ENCODE results near the gene SH3BP5. TPM values are rescaled to one million over a fixed set of nuclear protein-coding genes. Genes with fewer than 3 reads are reported as not detected.

The SH3BP5 gene
- total and polyA plus RNA-seq, 9 donors = 80.4 to 205 (median 142) TPM

DNA sequence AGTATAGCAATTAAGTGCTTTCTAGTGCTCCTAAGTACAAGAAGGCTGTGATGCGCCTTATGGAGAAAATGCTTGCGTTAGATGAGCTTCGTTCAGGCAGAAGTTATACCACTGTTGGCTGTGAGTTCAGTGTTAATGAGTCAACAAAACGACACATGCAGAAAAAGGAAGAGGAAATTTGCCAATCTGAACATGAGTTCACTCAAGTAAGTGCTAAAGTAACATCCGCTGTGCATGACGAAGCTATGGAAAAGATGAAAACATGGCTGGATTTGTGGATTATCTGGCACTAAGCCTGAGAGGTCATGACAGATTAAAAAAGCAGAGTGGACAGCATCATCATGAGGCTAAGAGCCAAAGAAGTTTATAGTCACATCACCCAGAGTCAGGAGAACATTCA, 36.9 kb downstream of the SH3BP5 start:
- no peak for DNase-seq
- Histone ChIP-seq H3K36me3 (no peaks in the 10 kb centered on the region), H3K27me3 (no peaks in the 10 kb centered on the region), H3K9me3 (no peaks in the 10 kb centered on the region), H3K4me3 (no peak overlapping the region), H3K27ac (peak overlapping the region in 1 of 2 donors; percentile 39), H3K4me1 (ENCODE audit: insufficient read depth) (peaks cover 24% of the 10 kb centered on the region)
- intact Hi-C loops (cut with DNase I) = no loop called here
- TF ChIP-seq CTCF (IDR thresholded peaks at IDR 0.05) (no peak), EP300 (IDR thresholded peaks at IDR 0.05) (peak; percentile 72), POLR2A (IDR thresholded peaks at IDR 0.05) (no peak)
- 50 to 76% (median 64%) methylated on average over 6 of the region's 6 CpGs for WGBS, 3 donors

GRCh38 chr3:15294929-15295328, 37.5 kb downstream of the SH3BP5 start:
- peaks cover 24% of the 10 kb centered on the region for H3K4me1 ChIP-seq (ENCODE audit: insufficient read depth)
- H3K27ac ChIP-seq = peak overlapping the region in 1 of 2 donors; percentile 39
- TF ChIP-seq POLR2A (IDR thresholded peaks at IDR 0.05) (no peak), CTCF (IDR thresholded peaks at IDR 0.05) (no peak), EP300 (IDR thresholded peaks at IDR 0.05) (no peak)
- no peak overlapping the region for H3K4me3 ChIP-seq
- DNase-seq = no peak
- no peaks in the 10 kb centered on the region for H3K36me3 ChIP-seq
- H3K27me3 ChIP-seq = no peaks in the 10 kb centered on the region
- 87 to 96% (median 94%) methylated on average over 5 of the region's 5 CpGs for WGBS, 3 donors
- intact Hi-C loops (cut with DNase I) = loop anchor here in 1 of 4 donors (5.0 kb wide), 1 partner anchor 32 kb away; no protein-coding TSS in a partner anchor
- no peaks in the 10 kb centered on the region for H3K9me3 ChIP-seq

GRCh38 chr3:15292765-15293522, 39.4 kb downstream of the SH3BP5 start:
- DNase-seq = peak; percentile 71 to 85 (median 77)
- H3K9me3 ChIP-seq = no peaks in the 10 kb centered on the region
- peak overlapping the region; percentile 57 to 69 for H3K27ac ChIP-seq
- intact Hi-C loops (cut with DNase I) = loop anchor here in 1 of 4 donors (5.0 kb wide), 1 partner anchor 34 kb away; no protein-coding TSS in a partner anchor
- H3K36me3 ChIP-seq = no peaks in the 10 kb centered on the region
- no peaks in the 10 kb centered on the region for H3K27me3 ChIP-seq
- peak; percentile 87 for TF ChIP-seq EP300 (IDR thresholded peaks at IDR 0.05)
- no peak for TF ChIP-seq POLR2A (IDR thresholded peaks at IDR 0.05)
- TF ChIP-seq CTCF (IDR thresholded peaks at IDR 0.05) = no peak
- WGBS, 3 donors = 13 to 24% (median 14%) methylated on average over 13 of the region's 13 CpGs
- H3K4me1 ChIP-seq (ENCODE audit: insufficient read depth) = peaks cover 22% of the 10 kb centered on the region
- H3K4me3 ChIP-seq = no peak overlapping the region

DNA sequence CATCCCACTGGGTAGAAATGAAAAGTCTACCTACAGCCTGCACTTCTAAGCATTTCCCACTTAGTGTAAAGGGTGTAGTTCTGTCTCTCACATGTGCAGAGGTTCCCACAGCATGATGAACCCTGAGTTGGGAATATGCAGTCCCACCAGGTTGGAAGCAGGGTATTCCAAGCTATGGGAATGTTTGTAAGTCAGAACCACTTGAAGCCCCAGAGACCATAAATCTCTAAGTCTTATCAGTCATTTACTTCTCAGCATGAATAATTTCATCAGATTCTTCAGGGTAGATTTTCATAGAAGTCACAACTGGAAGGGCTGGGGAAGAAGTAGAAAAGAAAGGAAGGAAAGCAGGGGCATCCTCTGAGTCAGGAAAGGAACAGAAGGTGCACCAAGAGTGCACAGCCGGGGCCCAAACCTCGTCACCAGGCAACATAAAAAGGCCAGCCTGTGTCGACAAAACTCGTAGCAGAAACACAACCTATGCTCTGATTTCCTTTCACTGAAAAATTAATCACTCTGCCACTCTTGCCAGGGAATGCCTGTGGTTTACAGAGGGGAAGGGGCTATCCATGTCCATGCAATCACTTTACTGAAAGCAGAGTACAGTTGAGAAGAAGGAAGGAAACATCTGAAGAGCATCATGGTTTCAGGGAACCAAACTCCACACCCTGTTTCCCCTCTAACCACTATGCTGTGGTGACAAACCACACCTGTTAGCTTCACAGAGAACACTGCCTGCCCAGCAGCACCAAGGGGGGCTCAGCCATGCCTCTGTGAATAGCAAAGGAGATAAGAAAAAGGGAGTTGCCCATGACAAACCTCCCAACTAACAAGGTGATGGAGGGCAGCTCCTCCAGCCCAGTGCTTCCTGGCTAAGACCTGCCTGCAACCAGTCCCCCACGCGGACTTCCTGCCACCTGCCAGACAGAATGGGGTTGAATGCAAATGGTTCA, 40.5 kb downstream of the SH3BP5 start:
- Histone ChIP-seq H3K9me3 (no peaks in the 10 kb centered on the region), H3K36me3 (no peaks in the 10 kb centered on the region), H3K4me1 (ENCODE audit: insufficient read depth) (peaks cover 22% of the 10 kb centered on the region), H3K4me3 (no peak overlapping the region), H3K27me3 (no peaks in the 10 kb centered on the region), H3K27ac (peak overlapping the region; percentile 34 to 69)
- intact Hi-C loops (cut with DNase I) = loop anchor here in 1 of 4 donors (5.0 kb wide), 1 partner anchor 35 kb away; no protein-coding TSS in a partner anchor
- no peak for DNase-seq
- WGBS, 3 donors = 31 to 43% (median 42%) methylated on average over 6 of the region's 6 CpGs
- TF ChIP-seq EP300 (IDR thresholded peaks at IDR 0.05) = no peak
- TF ChIP-seq POLR2A (IDR thresholded peaks at IDR 0.05) = no peak
- TF ChIP-seq CTCF (IDR thresholded peaks at IDR 0.05) = no peak
